ENCODE data around the gene USB1. TPM values are rescaled to one million over a fixed set of nuclear protein-coding genes. Genes with fewer than 3 reads are reported as not detected.

Gene USB1
- total RNA-seq, 1 donor from 2014 or later: 133 TPM

DNA sequence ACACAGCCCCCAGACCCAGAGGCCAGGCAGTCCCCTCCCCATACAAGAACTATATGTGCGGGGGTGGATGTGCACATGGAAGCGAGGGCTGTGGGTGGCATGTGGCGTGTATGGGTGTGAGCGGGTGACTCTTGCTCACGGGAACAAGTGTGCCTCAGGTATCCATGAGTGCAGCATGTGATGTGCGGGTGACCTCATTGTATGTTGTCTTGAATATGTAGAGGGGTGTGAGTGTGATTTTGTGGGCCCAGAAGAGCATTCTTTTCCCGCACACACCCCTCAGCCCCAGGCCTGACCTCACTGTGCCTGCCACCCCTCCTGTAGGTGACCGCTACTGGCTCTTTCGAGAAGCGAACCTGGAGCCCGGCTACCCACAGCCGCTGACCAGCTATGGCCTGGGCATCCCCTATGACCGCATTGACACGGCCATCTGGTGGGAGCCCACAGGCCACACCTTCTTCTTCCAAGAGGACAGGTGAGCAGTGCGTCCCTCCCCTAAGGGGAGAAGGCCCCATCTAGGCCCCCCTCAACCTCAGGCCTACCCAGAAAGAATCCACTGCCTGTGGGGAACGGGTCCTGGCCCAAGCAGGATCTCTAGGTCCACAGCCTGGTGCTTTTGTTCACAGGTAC, 41.8 kb downstream of the USB1 start:
- H3K9me3 ChIP-seq: no peaks in the 10 kb centered on the region
- intact Hi-C loops (cut with DNase I): no loop called here
- no peaks in the 10 kb centered on the region for H3K4me1 ChIP-seq
- TF ChIP-seq CTCF (IDR thresholded peaks at IDR 0.05): no peak
- DNase-seq (ENCODE audit: low spot score in 2 of 2): no peak
- H3K27me3 ChIP-seq: no peaks in the 10 kb centered on the region
- no peak overlapping the region for H3K27ac ChIP-seq
- no peak overlapping the region for H3K4me3 ChIP-seq
- no peaks in the 10 kb centered on the region for H3K36me3 ChIP-seq

DNA sequence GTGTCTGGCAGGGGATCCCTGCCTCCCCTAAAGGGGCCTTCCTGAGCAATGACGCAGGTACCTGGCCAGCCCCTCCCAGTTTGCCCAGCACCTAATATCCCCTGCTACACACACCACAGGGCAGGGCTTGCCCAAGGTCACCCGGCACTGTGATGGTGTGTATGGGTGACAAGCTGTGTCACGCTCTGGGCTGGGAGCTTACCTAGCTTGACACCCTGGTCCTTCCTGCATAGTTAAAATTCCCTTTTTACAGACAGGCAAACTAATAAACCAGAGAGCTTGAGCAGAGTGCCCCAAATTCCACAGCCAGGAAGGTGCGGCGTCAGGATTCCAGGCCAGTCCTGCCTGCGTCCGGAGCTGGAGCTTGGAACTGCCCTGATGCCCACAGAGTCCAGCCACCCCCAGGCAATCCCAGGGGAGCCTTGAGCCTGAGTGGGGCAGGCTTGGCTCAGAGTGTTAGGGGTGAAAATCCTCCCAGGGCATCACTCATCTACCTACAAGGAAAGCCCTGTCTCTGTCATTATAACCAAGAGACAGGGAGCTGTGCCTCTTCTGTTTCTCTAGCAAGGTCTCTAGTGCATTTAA, 42.5 kb downstream of the USB1 start:
- Histone ChIP-seq H3K4me3 (no peak overlapping the region), H3K9me3 (no peaks in the 10 kb centered on the region), H3K27me3 (no peaks in the 10 kb centered on the region), H3K4me1 (no peaks in the 10 kb centered on the region), H3K36me3 (no peaks in the 10 kb centered on the region), H3K27ac (no peak overlapping the region)
- no peak for DNase-seq (ENCODE audit: low spot score in 2 of 2)
- intact Hi-C loops (cut with DNase I): no loop called here
- no peak for TF ChIP-seq CTCF (IDR thresholded peaks at IDR 0.05)

- H3K27me3 ChIP-seq: no peaks in the 10 kb centered on the region
- intact Hi-C loops (cut with DNase I): no loop called here
- no peaks in the 10 kb centered on the region for H3K4me1 ChIP-seq
- no peak for DNase-seq (ENCODE audit: low spot score in 2 of 2)
- no peak for TF ChIP-seq CTCF (IDR thresholded peaks at IDR 0.05)
- no peak overlapping the region for H3K4me3 ChIP-seq
- no peak overlapping the region for H3K27ac ChIP-seq
- no peaks in the 10 kb centered on the region for H3K9me3 ChIP-seq
- H3K36me3 ChIP-seq: no peaks in the 10 kb centered on the region
Measured at GRCh38 chr16:58044266-58045019, 43.2 kb downstream of the USB1 start.

- no peaks in the 10 kb centered on the region for H3K27me3 ChIP-seq
- no peaks in the 10 kb centered on the region for H3K9me3 ChIP-seq
- H3K4me1 ChIP-seq: no peaks in the 10 kb centered on the region
- DNase-seq (ENCODE audit: low spot score in 2 of 2): no peak
- intact Hi-C loops (cut with DNase I): no loop called here
- TF ChIP-seq CTCF (IDR thresholded peaks at IDR 0.05): no peak
- H3K36me3 ChIP-seq: no peaks in the 10 kb centered on the region
- H3K27ac ChIP-seq: no peak overlapping the region
- no peak overlapping the region for H3K4me3 ChIP-seq
Measured at GRCh38 chr16:58045096-58045495, 43.9 kb downstream of the USB1 start.

DNA sequence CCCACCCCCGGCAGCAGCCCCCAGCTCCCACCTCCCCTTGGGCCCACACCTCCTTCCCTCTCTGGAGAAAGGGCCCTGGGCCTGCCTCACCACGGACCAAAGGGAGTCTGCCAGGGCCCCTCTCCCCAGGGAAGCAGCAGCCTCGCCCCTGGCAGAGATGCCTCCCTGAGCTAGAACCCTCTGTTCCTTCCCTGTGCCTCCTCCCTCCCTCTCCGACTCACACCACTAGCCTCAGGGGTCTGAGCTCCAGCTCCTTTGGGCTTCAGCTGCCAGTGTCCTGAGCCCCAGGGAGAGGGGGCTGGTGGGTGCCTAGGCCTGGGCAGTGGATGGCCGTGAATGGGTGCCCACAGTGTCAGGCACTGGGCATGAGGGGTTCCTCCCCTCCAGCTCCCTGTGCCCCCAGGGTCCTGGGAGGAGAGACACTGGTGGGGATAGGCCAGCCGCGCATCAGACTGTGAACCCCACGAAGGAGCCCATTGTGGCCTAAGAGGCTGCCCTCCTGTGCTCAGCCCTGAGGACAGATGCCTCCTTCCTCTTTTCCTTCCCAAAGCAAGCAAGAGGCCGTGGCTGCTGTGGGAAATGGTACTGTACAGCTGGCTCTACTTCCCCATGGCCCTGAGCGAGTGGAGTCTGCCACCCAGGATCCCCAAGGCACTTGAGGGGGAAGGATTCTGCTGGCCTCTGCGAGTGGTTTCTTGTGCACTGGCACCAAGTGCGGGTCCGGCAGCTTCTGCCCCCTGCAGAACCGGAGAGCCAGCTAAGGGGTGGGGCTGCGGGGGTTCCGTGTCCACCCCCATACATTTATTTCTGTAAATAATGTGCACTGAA, 45.1 kb downstream of the USB1 start:
- no peak for TF ChIP-seq CTCF (IDR thresholded peaks at IDR 0.05)
- DNase-seq (ENCODE audit: low spot score in 2 of 2): no peak
- no peak overlapping the region for H3K27ac ChIP-seq
- no peaks in the 10 kb centered on the region for H3K4me1 ChIP-seq
- no peak overlapping the region for H3K4me3 ChIP-seq
- no peaks in the 10 kb centered on the region for H3K36me3 ChIP-seq
- H3K9me3 ChIP-seq: no peaks in the 10 kb centered on the region
- intact Hi-C loops (cut with DNase I): no loop called here
- H3K27me3 ChIP-seq: no peaks in the 10 kb centered on the region

Data from ascending aorta (tissue), 2 donors.